Measurements from ENCODE around the gene LRRC75A.
"Not testable (repeated sequence)": the region's sequence is repeated elsewhere in the genome, so short reads cannot be mapped to it uniquely, and the experiment has no call there.

The LRRC75A gene, protein sequence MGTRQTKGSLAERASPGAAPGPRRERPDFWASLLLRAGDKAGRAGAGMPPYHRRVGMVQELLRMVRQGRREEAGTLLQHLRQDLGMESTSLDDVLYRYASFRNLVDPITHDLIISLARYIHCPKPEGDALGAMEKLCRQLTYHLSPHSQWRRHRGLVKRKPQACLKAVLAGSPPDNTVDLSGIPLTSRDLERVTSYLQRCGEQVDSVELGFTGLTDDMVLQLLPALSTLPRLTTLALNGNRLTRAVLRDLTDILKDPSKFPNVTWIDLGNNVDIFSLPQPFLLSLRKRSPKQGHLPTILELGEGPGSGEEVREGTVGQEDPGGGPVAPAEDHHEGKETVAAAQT

DNA sequence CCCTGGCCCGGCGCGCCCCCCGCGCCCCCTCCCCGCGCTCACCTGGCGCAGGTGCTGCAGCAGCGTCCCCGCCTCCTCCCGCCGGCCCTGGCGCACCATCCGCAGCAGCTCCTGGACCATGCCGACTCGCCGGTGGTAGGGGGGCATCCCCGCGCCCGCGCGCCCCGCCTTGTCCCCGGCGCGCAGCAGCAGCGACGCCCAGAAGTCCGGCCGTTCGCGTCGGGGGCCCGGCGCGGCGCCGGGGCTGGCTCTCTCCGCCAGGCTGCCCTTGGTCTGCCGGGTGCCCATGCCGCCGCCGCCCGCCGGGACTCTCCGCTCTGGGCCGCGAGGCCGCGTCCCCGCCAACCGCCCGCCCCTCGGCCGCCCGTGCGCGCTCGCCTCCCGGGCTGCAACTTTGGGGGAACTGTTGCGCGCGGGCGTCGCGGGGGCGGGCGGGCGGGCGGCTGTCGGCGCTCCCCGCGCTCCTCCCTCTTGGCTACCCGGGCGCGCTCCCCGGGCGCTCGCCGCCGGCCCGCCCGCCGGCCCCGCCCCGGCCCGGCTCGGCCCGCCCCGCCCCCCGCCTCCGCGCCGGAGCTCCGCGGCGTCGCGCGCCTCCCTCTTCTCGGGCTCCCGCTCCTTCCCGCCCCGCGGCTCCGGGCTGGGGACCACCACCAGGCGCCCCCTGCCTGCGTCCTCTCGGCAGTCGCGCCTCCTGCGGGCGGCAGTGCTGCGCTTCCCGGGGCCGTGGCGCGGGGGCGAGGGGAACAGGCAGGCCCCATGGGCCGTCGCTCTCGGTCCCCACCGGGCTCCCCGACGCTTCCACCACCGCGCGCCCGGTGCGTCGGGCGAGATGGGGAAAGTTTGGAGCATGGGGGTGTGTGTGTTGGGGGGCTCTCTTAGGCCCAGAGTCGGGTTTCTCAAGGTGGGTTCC lies at the start of gene LRRC75A:
Gene LRRC75A (minus strand): TSS at position 491 of the 910 bp plus-strand sequence. CDS start 203 bp downstream, at position 288.
- peak; percentile 53 for DNase-seq (ENCODE audit: low read depth)

DNA sequence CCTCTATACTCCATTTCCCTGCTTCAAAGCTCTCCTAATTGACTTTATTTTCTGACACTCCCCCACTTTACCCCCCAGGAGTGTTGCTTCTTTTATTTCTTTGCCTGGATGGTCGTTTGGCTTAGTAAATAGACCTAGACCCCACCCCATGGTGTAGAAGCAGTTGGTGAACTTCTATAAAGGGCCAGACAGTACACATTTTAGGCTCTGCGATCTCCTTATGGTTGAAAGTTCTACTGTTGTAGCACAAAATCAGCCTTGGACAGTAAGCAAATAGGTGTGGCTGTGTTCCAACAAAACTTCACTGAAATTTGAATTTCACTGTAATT lies 45.1 kb upstream of the LRRC75A start:
- no peak for DNase-seq (ENCODE audit: low read depth)

DNA sequence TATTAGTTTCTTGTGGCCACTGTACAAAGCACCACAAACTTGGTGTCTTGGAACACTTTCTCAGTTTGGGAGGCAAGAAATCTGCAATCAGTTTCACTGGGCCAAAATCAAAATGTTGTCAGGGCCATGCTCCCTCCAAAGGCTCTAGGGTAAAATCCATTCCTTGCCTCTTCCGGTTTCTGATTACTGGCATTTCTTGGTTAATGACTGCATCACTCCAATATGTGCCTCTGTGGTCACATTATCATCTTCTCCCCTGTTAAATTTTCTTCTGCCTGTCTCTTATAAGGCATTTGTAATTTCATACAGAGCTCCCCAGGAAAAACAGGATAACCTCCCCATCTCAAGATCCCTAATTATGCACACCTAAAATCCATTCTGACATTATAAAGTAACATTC lies 42.2 kb upstream of the LRRC75A start:
- DNase-seq (ENCODE audit: low read depth) = peak; percentile 31

DNA sequence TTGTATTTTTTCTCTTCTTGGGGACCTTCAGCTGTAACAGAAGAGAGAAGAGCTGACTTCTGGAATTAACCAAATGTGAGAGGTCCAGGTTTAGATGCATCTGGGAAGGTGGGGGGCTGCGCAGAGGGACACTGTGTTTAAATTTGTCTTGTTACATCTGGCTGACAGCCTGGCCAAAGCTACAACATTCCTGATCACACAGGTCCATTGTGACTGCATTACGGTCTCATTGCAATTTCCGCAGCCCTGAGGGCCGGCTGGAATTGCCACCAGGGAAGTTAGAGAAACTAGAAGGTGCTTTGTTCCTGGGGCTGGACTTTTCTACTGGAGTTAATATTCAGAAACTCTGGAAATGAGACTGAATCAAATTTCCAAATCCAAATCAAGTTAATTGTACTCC lies 37.9 kb upstream of the LRRC75A start:
- no peak for DNase-seq (ENCODE audit: low read depth)

DNA sequence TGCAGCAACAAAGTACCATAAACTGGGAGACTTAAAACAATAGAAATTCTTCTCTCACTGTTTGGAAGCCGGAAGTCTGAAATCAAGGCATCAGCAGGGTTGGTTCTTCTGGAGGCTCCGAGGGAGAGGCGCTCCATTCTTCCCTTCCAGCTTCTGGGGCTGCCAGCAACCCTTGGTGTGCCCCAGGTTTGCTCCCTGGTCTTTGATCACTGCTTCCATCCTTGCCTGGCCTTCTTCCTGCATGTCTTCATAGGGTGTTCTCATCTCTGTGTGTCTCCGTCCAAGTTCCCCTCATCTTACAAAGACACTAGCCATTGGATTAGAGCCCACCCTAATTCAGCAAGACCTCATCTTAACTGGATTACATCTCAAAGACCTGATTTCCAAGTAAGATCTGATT lies 35.3 kb upstream of the LRRC75A start:
- no peak for DNase-seq (ENCODE audit: low read depth)

DNA sequence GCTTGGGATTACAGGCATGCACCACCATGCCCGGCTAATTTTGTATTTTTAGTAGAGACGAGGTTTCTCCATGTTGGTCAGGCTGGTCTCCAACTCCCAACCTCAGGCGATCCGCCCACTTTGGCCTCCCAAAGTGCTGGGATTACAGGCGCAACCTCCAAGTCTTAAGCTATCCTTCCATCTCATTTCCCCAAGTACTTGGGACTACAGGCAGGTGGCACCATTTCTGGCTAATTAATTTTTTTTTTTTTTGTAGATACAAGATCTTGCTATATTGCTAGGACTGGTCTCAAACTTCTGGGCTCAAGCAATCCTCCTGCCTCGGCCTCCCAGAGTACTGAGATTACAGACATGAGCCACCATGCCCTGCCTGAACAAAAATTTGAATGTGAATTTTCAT lies 33.6 kb upstream of the LRRC75A start:
- DNase-seq (ENCODE audit: low read depth) = not testable (repeated sequence)

DNA sequence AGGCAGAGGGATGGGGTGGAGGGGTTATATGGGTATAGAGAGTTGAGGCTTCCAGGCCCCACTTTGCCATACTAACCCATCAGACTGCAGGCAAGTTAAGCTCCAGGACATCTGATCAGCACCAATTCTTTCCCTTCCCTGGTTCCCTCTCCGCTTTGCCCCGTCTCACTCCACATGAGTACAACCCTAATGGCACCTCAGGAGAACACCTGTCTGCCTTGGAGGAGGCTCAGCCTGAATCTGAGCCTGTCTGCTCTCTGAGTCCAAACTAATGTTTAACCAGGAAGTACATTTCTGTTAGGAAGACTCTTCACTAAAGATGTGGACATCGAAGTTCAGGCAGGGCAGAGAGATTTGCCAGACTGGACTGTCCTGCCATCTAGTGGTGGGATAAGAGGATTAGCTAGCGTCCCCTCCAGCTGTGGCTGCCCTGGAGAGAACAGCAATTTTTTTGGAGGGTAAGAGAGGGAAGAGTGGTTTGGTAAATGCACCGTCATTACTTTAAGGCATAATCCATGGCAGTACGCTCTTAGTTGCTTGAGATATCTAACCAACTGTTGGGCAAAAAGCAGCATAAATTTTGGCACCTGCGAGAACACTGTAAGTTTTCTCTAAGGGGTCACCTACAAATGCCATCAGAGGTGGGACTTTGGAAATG lies 29.2 kb upstream of the LRRC75A start:
- peak; percentile 90 for DNase-seq (ENCODE audit: low read depth)

DNA sequence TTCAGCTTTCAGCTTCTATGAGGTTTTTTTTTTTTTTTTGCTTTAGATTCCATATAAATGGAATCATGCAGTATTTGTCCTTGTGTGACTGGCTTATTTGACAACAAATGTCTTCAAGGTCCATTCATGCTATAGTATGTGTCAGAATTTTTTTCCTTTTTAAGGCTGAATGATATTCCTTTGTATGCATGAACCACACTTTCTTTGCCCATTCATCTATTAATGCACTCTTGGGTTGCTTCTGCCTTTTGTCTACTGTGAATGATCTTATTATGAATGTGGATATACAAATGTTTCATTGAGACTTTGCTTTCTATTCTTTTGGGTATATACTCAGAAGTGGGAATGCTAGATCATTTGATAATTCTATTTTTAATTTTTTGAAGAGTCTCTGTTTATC lies 27.0 kb upstream of the LRRC75A start:
- DNase-seq (ENCODE audit: low read depth) = no peak

DNA sequence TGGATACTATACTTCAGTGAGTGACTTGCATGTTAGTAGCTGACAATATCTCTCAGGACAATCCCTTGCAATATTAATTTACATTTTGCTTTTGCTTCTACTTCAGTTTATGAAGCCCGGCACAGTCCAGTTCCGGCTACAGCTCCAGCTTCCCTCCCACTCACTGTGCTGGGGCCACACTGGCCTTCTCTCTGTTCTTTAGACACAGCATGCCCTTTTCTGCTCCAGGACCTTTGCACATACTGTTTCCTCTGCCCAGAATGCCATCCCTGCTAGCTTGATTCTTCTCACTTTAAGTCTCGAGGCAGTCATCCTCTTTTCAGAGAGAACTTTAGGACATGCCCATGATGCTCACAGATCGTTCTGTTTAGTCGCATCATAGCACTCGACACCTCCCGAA lies 25.5 kb upstream of the LRRC75A start:
- no peak for DNase-seq (ENCODE audit: low read depth)

DNA sequence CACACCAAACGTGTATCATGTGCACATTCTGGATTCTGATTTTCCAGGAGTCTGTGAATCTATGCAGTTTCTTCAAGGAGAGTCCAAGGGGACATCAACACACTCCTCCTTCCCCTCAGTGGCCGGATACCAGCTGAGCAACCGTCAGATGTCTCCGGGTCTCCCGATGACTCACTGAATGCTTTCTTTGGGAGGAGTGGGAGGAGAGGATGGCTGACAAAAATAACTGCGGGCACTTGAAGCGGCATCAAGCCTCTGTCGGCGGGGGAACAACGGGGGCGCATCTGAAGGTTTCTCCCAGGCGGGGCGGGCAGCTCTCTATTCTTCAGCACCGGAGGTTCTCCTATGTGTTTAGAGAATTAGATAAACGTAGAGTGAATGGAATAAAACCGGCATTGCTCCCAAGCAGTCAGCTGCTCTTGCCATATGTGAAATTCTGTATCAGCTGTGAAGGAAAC lies 24.6 kb upstream of the LRRC75A start:
- peak; percentile 79 for DNase-seq (ENCODE audit: low read depth)

DNA sequence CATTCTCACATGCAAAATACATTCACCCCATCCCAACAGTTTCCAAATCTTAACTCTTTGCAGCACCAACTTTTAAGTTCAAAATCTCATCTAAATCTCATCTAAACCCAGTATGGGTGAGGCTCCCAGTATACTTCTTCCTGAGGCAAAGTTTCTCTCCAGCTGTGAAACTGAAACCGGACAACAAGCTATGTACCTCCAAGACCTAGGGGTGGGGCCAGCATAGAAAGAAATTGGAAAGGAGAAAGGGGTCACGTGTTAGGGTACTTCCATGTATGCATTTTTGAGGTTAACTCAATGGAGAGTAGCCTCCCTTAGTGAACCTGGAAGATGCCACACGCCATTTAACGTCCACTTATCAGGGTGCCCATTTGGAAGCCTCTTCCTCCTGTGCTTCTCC lies 23.9 kb upstream of the LRRC75A start:
- no peak for DNase-seq (ENCODE audit: low read depth)

DNA sequence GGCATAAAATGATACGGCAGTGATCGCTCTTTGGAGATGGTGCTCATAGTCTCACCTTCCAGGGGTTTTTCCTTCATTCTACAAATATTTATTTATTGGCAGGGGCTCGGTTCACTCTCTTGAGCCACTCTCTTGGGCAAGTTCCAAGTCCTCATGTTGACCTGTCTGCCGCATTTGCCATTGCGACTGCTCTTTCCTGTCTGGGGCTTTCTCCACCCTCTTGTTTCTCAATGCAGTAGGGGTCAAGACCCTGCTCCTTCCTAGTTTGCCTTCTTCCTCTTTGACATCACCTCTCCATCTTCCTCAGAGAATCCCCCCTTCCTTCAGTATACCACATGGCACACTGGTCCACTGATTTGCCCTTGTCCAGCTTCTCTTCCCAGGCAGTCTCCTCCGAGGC lies 21.9 kb upstream of the LRRC75A start:
- no peak for DNase-seq (ENCODE audit: low read depth)

DNA sequence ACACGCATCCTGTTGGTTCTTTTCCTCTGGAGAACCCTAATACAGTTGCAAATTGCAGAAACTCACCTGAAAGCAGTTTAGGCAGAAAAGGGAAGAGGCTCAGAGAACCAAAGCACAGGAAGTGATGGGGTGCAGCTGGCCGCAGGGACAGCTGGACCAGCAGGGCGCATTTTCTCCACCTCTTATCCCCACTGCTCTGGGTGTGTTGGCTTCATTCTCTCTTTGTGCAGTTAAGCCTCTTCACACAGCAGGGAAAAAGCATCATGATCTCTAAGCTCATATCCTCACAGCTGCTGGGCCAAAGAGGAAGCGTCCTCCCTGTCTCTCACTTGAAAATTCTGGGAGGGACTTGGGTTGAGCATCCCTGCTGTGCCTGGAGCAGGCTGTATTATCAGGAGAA lies 20.0 kb upstream of the LRRC75A start:
- DNase-seq (ENCODE audit: low read depth) = no peak

DNA sequence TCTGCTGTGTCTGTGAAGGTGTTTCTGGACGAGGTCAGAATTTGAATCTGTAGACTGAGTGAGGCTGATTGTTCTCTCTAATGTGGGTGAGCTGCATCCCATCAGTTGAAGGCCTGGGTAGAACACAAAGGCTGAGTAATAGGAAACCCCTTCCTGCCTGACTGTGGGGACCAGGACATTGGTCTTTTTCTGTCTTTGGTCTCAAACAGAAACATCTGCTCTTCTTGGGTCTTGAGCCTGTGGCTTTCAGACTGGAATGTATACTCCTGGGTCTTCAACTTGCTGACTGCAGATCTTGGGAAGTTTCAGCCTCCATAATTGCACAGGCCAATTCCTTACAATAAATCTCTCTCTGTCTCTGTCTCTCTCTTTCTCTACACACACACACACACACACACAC lies 19.6 kb upstream of the LRRC75A start:
- DNase-seq (ENCODE audit: low read depth) = no peak

DNA sequence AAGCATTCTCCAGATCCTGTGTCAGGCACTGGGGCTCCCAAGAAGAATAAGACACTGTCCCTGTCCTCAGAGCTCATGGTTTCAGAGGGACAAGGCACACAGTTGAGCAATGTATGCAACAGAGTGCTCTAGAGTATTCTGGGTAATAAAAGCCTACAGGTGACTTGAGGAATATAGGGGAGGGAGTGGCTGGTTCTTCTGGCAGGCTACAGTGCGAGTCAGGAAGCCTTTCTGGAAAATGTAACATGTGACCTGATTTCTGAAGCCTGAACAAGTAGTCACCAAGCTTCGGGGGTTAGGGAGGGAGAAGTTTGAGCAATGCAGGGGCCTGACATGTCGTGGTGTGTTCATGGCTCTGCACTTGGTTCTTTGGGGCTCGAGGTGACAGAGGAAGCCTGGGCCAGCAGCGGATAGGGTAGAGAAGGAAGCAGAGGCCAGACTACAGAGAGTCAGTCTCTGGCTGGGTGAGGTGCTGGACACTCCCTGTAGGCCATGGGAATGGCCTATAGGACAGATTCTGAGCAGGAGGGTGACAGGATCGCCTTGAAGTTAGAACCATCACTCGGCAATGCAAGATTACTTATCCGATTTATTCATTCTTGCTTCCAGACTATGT lies 16.0 kb upstream of the LRRC75A start:
- no peak for DNase-seq (ENCODE audit: low read depth)

DNA sequence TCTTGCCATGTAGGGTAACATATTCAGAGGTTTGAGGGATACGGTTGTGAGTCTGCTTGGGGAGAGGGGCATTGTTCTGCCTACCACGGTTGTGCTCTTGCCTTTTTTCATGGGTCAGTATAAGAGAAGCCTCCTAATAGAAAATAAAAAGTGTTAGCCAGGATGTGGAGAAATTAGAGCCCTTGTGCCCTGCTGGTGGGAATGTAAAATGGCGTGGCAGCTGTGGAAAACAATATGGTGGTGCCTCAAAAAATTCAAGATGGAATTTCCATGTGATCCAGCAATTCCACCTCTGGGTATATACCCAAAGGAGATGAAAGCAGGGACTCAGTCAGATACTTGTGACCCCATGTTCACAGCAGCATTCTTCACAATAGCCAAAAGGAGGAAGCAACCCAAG lies 14.2 kb upstream of the LRRC75A start:
- DNase-seq (ENCODE audit: low read depth) = no peak

DNA sequence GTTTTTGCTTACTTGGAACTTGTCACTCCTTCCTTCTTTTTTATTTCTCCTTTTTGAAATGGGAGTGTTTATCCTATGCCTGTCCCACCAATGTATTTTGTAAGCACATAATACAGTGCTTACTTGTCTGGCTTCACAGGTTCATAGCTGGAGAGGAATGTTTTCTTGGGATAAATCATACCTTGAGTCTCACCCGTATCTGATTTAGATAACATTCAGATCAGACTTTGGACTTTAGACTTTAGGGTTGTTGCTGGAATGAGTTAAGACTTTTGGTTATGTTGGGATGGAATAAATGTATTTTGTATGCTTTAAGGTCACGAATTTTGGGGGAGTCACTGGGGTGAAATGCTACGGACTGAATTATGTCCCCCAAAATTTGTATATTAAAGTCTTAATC lies 13.0 kb upstream of the LRRC75A start:
- no peak for DNase-seq (ENCODE audit: low read depth)

DNA sequence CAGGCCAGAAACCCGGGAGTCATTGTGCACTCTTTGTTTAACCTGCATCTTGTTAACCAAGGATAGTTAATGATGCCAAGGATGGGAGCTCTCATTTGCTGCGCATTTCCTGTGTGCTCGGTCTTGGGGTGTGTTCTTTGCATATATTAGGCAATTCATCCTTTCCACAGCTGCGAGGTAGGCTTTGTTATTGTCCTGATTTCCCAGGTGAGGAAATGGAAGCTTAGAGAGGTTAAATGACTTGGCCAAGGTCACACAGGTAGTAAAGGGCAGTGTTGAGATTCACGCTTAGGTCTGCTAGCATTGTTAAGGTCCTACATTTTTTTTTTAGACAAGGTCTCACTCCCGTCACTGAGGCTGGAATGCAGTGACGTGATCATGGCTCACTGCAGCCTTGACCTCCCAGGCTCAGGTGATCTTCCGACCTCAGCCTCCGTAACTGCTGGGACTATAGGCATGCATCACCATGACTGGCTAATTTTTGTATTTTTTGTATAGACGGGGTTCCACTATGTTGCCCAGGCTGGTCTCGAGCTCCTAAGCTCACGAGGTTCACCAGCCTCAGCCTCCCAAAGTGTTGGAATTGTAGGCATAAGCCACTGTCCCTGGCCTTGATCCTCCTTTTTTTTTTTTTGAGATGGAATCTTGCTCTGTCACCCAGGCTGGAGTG lies 5.0 kb upstream of the LRRC75A start:
- DNase-seq (ENCODE audit: low read depth) = no peak

DNA sequence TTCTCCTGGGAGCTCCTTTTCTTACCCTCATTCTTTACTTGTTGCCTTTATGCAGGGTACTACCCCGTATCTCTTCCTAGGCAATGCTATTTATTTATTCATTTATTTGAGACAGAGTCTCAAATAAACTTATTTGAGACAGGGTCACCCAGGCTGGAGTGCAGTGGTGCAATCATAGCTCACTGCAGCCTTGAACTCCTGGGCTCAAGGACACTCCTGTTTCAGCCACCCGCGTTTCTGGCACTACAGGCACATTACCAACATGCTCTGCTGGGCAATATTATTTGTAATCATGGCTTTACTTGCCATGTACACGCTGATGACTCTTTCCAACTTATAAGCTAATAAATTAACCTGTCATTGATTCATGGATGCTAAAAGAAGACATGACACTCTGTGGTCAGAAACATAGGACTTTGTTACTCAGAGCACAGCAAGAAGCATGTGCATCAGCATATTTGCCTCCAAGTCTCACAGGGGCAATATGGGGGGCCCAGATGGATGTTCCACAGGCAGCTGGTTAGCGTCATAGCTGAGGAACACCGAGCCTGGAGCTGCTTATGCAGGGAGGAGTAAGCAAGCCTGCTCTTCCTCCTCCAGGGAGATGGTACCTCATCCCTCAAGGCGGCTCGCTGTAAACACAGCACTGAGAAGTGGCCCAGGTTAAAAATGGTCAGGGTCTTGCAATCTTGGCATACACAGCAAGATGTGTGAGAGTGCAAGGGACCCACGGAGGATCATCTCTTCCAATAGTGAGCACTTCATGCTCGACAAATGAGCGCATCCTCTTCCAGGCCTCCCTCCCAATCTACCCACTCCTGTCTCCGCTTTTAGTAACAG lies 4.2 kb upstream of the LRRC75A start:
- no peak for DNase-seq (ENCODE audit: low read depth)

DNA sequence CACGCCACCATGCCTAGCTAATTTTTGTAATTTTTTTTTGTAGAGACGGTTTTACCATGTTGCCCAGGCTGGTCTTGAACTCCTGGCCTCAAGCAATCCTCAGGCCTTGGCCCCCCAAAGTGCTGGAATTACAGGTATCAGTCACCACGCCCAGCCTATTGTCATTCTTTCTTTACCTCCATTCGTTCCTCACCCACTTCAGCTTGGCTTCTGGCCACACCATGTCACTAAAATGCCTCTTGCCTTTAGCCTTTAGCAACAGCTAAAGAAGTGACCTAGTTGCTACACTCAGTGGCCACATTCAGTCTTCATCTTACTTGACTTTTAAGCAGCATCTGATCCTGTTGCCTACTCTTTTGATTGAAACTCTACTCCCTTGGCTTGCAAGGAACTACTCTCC lies 3.6 kb upstream of the LRRC75A start:
- DNase-seq (ENCODE audit: low read depth) = no peak

DNA sequence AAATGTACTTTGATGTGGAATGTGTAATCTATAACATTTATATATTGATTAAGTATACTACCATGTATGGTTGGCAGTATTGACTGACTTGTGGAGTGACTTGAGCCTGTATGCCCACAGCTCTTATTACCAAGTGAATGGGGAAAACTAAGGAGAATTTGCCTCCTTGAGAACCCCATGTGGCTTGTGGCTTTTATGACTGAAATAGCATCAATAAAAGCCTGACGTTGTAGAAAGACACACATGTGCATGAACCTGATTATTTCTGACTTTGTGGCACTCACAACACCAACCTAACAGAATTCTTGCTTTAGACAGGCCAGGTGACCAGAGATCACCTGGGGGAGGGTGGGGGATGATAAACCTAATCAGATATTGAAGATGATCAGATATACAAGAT lies 2.1 kb upstream of the LRRC75A start:
- no peak for DNase-seq (ENCODE audit: low read depth)

Data from EH (cell line).